Stimulated activated CD4-positive, alpha-beta T cell treated with anti-CD3 and anti-CD28 coated beads, Interleukin-4, amount 100 ng/mL, for 48 hours (primary cell): ENCODE data around the gene FSIP2.
"Not testable (repeated sequence)": the region's sequence is repeated elsewhere in the genome, so short reads cannot be mapped to it uniquely, and the experiment has no call there.

Experiments
- DNase-seq, 2 donors: peaks; one replicate each; pipeline ENCODE4 v3.0.0-alpha.2; 2020; ENCODE audit warnings: low read depth in 2 of 2

FSIP2 gene

DNA sequence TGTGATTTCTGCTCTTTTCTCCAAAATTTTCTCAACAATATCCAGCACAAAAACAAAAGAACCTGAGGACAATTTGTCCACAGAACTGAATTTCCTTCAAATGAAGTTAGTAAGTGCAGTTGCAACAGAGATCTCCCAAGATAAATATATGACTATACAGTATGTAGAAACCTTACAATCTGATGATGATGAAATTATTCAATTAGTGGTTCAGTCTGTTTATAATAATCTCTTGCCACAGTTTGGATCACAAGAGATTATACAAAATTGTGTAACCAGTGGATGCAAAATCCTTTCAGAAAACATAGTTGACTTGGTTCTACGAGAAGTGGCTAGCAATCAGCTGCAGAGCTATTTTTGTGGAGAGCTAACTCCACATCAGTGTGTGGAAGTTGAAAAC lies 68.7 kb downstream of the FSIP2 start:
- DNase-seq, result no peak

DNA sequence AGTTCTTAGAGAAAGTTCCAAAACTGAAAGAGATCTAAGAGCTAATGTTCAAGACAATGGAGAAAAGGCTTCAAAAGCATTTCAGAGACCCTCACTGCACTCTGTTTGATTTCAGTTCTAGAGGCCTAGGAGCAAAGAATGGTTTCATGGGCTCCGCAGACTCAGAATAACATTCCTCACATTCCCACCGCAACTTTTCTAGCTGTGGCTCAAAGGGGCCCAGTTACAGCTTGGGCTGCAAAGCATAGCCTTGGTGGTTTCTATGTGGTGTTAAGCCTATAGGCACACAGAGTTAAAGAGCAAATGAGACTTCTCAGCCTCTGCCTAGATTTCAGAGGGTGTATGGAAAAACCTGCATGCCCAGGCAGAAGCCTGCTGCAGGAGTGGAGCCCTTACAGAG lies 73.0 kb downstream of the FSIP2 start:
- no peak for DNase-seq

DNA sequence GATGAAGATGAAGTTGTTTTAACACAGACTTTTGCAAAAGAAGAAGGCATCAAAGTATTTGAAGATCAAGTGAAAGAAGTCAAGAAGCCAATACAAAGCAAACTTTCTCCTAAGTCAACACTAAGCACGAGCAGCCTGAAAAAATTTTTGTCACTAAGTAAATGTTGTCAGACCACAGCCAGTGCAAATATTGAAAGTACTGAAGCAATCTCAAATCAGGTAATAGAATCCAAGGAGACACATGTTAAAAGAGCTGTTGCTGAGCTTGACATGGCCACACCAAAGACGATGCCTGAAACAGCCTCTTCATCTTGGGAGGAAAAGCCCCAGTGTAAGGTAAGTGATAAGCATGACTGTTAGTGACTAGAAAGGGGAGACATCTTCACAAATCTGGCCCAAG lies 75.1 kb downstream of the FSIP2 start:
- DNase-seq, result no peak

DNA sequence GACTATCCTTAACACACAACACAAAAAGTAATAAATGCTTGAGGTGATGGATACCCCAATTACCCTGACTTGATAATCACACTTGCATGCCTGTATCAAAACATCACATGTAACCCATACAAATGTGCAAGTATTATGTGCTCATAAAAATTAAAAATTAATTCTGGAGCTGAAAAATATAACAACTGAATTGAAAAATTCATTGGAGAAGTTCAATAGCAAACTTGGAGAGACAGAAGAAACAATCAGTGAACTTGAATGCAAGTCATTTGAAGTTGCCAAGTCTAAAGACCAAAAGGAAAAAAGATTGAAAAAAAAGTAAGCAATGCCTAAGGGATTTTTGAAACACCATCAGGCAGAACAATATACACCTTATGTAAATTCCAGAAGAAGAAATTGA lies 79.4 kb downstream of the FSIP2 start:
- DNase-seq, result no peak

DNA sequence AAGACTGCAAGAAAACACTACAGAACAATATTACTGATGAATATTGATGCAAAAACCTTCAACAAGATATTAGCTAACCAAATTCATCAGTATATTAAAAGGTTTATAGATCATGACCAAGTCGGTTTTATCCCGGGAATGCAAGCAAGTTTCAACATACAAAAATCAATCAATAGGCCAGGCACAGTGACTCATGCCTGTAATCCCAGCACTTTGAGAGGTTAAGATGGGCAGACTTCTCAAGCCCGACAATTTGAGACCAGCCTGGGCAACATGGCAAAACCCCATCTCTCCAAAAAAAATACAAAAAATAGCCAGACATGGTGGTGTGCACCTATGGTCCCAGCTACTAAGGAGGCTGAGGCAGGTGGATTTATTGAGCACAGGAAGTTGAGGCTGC lies 82.9 kb downstream of the FSIP2 start:
- DNase-seq, result no peak

DNA sequence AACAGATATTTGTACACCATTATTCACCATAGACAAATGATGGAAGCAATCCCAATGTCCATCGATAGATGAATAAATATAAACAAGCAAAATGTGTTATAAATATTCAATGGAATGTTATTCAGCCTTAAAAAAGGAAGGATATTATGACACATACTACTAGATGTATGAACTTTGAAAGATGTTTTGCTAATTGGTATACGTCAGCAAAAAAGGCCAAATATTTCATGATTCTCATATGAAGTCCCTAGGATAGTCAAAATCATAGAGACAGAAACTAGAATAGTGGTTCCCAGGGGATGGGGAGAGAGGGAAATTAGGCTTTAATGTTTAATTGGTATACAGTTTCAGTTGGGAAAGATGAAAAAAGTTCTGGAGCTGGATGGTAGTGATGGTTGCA lies 85.2 kb downstream of the FSIP2 start:
- no peak for DNase-seq

DNA sequence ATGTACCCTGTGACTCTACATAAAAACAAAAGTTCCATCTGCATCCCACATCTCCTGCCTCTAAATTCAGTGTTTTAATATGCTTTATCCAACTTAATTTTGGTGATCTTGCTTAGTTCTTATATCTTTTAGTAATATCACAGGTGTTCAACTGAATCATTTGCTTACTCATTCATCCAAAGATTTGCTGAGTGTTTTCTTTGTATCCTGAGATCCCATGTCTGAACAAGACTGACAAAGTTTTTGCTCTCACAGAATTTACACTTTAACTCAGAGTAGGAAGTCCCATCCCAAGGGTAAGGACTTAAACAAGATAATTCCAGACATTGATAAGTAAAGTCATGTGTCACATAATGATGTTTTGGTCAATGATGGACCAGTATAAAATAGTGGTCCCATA lies 87.0 kb downstream of the FSIP2 start:
- DNase-seq, result no peak

DNA sequence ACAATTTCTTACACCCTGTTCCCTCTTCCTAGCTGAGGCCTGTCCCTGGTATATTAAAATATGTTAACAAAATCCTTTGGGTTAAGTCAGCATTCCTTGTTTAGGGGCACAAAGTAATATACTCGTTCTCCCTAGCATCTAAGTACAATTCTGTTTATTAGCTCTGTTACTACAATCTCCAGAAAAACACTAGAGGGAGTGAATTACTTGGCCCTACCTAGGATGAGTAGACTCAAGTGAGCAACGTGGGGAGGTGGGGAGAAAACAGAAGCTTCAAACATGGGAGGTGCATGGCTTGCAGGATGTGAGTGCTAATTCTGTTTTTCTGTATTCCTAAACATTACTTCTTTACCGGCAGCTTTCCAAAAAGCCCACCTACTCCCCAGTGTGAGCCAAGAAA lies 89.7 kb downstream of the FSIP2 start:
- no peak for DNase-seq

DNA sequence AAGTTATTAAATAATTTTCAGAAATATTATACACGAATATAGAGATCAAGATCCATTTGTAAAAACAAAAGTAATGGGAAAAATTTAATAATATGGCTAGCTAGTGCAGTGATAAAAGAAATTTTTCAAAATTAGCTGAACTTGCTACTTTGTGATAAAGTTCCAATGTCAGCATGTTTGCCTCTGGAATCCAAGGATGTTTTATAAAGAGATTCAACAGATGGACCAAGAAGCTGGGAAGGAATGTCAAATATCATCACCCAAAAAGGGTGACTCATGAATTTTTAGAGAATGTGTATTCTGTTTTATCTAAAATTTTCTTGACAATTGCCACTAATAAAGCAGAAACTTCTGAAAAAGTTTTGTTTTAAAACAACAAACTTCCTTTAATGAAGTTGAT lies 95.3 kb downstream of the FSIP2 start:
- no peak for DNase-seq

DNA sequence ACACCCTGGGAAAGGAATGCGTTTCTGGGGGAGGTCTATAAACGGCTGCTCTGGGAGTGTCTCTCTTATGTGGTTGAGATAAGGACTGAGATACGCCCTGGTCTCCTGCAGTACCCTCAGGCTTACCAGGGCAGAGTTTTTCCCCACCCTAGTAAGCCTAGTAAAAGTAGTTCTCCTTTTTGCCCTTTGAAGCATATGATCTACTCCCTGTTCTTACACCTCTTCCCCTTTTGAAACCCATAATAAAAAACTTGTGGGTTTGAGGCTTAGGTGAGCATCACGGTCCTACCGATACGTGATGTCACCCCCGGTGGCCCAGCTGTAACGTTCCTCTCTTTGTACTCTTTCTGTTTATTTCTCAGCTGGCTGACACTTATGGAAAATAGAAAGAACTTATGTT lies 97.4 kb downstream of the FSIP2 start:
- DNase-seq, result no peak

DNA sequence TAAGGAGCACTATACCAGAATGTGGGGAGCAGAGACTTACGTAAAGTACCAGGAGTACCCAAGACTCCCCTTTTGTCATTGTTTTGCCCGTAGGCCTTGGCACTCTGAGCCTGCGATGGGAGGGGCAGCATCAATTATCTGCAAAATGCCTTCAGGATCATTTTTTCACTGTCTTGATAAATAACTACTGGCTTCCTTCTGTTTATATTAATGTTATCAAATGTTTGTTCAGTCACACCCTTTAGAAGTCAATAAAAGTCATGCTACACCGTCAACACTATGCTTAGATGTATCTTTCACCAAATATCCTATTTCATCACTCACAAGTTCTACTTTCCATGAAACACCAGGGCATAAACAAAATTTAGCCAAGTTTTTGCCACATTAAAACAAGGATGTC lies 116.3 kb downstream of the FSIP2 start:
- DNase-seq, result no peak

DNA sequence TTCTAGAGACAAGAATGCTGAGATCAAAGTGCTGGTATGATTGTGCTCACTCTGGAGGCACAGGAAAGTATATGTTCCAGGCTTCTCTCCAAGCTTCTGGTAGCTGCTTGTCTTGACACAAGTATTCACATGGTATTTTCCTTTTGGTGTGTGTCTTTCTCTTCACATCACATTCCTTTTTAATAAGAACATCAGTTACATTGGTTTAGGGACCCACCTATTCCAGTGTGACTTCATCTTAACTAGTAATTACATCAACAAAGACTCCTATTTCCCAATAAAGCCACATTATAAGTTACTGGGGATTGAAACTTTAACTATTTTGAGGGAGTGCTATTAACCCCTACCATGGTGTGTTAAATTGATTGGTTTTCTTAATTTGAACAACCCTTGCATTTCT lies 119.1 kb downstream of the FSIP2 start:
- DNase-seq, result no peak

DNA sequence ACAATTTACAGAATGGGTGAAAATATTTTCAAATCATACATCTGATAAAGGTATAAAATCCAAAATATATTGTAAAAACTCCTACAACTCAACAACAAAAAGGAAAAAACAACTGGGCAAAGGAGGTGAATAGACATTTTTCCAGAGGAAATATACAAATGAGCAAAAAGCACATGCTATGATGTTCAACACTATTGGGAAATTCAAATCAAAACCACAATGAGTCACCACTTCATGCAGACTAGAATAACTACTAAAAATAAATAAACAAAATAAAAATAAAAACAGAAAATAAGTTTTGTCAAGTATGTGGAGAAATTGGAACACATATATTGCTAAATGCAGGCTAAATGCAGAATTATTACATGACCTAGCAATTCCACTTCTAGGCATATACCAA lies 120.9 kb downstream of the FSIP2 start:
- no peak for DNase-seq

DNA sequence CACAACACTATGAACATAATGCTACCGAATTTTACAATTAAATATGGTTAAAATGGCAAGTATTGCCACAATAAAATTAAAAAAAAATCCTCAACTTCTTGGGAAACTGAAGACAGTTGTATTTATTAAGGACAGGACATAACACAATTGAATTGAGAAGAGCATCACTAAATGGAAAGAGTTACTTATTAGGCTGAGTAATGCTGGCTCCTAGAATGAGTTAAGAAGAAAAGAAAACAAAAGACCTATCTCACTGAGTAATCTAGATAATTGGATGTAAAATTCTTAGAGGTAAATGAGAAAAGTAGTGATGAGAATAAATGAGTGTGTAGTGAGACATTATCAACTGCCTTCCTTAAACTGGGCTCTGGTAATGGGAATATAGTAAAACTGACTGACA lies 121.7 kb downstream of the FSIP2 start:
- no peak for DNase-seq

DNA sequence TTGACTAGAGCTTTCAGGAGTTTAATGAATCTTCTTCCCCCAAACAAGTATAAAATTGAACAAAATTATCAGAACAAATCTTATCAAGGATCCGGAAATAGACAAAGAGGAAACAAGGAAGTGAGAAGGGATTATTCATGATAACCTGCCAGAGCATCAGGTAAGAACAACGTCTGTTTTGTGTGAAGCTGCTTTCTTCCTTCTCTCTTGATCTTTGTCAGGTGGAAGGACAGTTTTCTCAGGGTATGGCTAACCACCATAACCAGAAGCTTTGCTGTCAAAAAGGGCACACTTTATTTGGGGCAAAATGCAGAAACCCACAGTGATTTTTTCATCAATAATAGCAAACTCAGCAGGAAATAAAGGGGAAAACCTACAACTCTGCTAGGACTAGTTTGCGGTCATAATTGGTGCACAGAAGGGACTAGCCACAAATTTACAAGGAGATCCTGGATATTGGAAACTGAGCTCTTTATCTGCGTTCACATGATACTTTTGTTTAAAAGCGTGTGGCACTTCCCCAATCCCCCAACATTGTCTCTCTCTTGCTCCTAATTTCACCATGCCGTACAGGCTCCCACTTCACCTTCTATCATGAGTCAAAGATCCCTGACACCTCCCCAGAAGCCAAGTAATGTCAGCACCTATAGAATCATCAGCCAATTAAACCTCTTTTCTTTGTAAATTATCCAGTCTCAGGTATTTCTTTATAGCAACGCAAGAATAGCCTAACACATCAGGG lies 124.2 kb downstream of the FSIP2 start:
- DNase-seq, result no peak

DNA sequence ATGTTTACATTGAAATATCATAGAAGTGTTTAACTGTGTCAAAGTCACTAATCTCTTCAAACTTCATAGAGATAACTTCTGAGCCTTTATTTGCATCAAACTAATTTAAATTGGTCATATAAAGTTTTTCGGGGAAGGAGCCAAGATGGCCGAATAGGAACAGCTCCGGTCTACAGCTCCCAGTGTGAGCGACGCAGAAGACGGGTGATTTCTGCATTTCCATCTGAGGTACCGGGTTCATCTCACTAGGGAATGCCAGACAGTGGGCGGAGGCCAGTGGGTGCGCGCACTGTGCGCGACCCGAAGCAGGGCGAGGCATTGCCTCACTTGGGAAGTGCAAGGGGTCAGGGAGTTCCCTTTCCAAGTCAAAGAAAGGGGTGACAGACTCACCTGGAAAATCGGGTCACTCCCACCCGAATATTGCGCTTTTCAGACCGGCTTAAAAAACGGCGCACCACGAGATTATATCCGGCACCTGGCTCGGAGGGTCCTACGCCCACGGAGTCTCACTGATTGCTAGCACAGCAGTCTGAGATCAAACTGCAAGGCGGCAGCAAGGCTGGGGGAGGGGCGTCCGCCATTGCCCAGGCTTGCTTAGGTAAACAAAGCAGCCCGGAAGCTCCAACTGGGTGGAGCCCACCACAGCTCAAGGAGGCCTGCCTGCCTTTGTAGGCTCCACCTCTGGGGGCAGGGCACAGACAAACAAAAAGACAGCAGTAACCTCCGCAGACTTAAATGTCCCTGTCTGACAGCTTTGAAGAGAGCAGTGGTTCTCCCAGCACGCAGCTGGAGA lies 126.1 kb downstream of the FSIP2 start:
- not testable (repeated sequence) for DNase-seq

DNA sequence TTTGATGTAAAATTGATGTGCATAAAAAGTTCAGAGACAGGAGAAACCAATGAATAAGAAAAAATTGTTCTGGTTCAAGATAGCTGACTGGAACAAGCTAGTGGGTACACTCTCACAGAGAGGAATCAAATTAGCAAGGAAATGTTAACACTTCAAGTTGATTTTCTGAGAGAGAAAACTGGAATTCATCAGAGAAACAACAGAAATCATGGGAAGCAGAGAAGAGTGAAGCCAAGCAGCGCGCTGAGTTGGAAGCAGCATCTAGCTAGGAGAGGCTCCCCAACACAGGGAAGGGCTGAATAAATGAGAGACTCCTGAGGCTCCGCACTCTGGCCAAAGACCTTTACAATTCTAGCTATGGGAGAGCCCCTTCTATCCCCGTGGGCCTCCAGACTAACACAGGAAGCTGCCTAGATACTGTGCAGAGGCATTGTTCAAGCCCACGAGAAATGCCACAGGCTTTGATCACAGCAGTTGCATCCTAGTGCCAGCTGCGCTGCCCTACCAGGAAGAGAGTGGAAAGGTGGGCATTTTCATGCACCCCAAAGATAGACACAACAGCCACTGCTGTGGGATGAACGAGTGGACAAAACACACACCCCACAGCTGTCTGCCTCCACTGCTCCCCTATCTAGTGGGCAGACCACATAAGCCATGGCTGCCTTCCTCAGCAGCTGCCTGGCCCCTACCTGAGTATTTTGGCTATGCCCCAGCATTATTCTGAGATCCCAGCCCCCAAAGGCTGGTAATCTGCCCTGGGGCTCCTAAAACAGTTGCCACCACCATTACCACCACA lies 136.7 kb downstream of the FSIP2 start:
- DNase-seq, result no peak

DNA sequence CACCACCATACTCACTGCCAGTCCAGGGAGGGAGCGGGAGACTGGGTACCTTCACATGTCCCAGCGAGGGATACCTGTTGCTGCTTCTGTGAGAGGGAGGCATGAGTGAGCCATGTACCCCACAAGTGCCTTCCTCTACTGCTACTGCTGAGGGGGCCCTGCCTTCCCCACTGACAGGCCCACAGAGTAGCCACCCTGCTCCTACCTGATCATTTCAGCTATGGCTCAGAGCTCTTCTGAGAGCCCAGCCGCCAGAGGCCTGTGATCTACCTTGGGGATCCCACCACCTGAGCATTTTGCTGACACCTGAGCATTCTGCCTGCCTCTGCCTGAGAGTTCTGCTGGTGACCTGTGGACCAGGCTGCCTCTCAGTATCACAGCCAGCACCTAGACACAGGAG lies 137.6 kb downstream of the FSIP2 start:
- DNase-seq, result no peak

DNA sequence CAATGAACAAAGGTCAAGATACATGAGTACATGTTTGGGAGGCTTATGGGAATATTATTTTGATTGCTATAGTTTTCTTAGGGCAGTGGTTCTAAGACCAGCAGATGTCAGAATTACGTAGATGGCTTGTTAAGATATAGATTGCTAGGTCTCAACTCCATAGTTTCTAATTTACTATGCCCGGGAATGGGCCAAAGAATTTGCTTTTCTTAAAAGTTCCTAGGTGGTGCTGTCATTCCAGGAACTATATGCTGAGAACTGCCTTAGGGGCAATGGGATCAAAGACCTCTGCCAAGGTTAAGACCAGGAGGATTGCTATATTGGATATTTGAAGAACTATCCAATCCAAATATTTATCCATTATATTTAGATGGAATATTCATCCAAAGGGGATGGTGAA lies 141.8 kb downstream of the FSIP2 start:
- DNase-seq, result no peak
